SH-SY5Y (cell line): ENCODE measurements around the gene CERT1.

Source experiments
- GATA2 ChIP-seq: IDR thresholded peaks from 2 replicates; pipeline ENCODE4 v1.6.1; 2011; ENCODE audit warnings: mild to moderate bottlenecking, low read depth, low read length
- GATA3 ChIP-seq: IDR thresholded peaks from 2 replicates; pipeline ENCODE4 v1.6.1; 2011; ENCODE audit warnings: low read depth, mild to moderate bottlenecking, low read length, moderate library complexity

- TF ChIP-seq GATA2 (no peak), GATA3 (no peak)
Observed at GRCh38 chr5:75335952-75336614, 175.3 kb downstream of the CERT1 start.
